Stomach (tissue), 9 donors: Measurements from ENCODE around the gene TRPC3. TPM values are rescaled to one million over a fixed set of nuclear protein-coding genes. Genes with fewer than 3 reads are reported as not detected.

ENCODE experiments used
- DNase-seq, 2 donors: peaks; one replicate each; pipeline versions ENCODE4 v3.0.0 to v3.0.0-alpha.2; 2013 to 2019
- H3K27ac ChIP-seq, 5 donors: fragments of 200-600 bp in 4 of 5; sonication (generic) in 4 of 5; one replicate each; pipeline ENCODE4 v1.5.1; 2013 to 2019; ENCODE audit warnings: mild to moderate bottlenecking in 1 of 5, moderate library complexity in 1 of 5
- H3K27me3 ChIP-seq, 3 donors: fragments of 200-600 bp; sonication (generic); one replicate each; pipeline ENCODE4 v1.5.1; 2017 to 2019; ENCODE audit warnings: mixed run types in 1 of 3
- H3K36me3 ChIP-seq, 4 donors: fragments of 200-600 bp; sonication (generic); 1 replicate in 3 of 4; 2 replicates in 1 of 4; pipeline ENCODE4 v1.5.1; 2016 to 2019
- H3K4me1 ChIP-seq, 4 donors: fragments of 200-600 bp; sonication (generic); one replicate each; pipeline ENCODE4 v1.5.1; 2016 to 2019
- H3K4me3 ChIP-seq, 4 donors: fragments of 200-600 bp; sonication (generic) in 3 of 4; one replicate each; pipeline ENCODE4 v1.5.1; 2016 to 2019; ENCODE audit warnings: mild to moderate bottlenecking in 1 of 4
- H3K9me3 ChIP-seq, 4 donors: fragments of 200-600 bp; sonication (generic); one replicate each; pipeline ENCODE4 v1.5.1; 2016 to 2019
- EP300 ChIP-seq: sonication (generic); formaldehyde crosslinking; IDR thresholded peaks from one replicate; pipeline ENCODE4 v1.6.1; 2017; ENCODE audit warnings: antibody characterized with exemption
- POLR2A ChIP-seq, 4 donors: fragments of 450-650 bp; IDR thresholded peaks; one replicate each; pipeline ENCODE4 v1.6.1; 2016; ENCODE audit warnings: antibody characterized with exemption in 4 of 4, control low read depth in 2 of 4, mild to moderate bottlenecking in 1 of 4, moderate library complexity in 1 of 4
- POLR2AphosphoS5 ChIP-seq, 3 donors: sonication (generic); formaldehyde crosslinking; IDR thresholded peaks; one replicate each; pipeline ENCODE4 v1.6.1; 2016; ENCODE audit warnings: antibody characterized with exemption in 3 of 3
- WGBS, 5 donors: extraction: QIAGEN DNeasy Blood & Tissue Kit in 3 of 5; methylation state at CpG; one replicate each; pipeline versions ENCODE4 v1.1.5 to v1.1.7; 2013 to 2018; 5-methylcytosine and 5-hydroxymethylcytosine counted together
- intact Hi-C: fragments of 100-400 bp; cut with DNase I; formaldehyde crosslinking; loops from one replicate; pipeline ENCODE4 v1.15.1; 2023; ENCODE audit warnings: low total_unique reads
- polyA plus RNA-seq, 3 donors: library from polyadenylated mRNA; stranded (reverse); fragments of 200-250 nt; gene quantifications; one replicate each; pipeline ENCODE4 v1.2.3, GENCODE V29; 2013
- total RNA-seq, 5 donors: library from RNA; depleted of rRNA; stranded (reverse); fragments of >200 nt; gene quantifications; one replicate each; pipeline versions ENCODE4 v1.1.0 to v1.2.3, GENCODE V29; 2014 to 2016
- TF ChIP-seq, protein P1 (sequence below), 7 experiments: fragments of 450-650 bp in 4 of 7; fragments of 200-600 bp in 3 of 7; sonication (generic) in 3 of 7; IDR thresholded peaks; one replicate each; pipeline ENCODE4 v1.5.1; 2016 to 2019; ENCODE audit warnings: antibody characterized with exemption in 7 of 7, control low read depth in 2 of 7, mild to moderate bottlenecking in 1 of 7
- donor health status: healthy with polysubstance abuse.
- donor health status: Bipolar disorder and iron deficiency.
- donor health status: healthy.

TRPC3 gene
- total and polyA plus RNA-seq, 8 donors: 0.31 to 3.7 (median 0.70) TPM; not detected in 4

DNA sequence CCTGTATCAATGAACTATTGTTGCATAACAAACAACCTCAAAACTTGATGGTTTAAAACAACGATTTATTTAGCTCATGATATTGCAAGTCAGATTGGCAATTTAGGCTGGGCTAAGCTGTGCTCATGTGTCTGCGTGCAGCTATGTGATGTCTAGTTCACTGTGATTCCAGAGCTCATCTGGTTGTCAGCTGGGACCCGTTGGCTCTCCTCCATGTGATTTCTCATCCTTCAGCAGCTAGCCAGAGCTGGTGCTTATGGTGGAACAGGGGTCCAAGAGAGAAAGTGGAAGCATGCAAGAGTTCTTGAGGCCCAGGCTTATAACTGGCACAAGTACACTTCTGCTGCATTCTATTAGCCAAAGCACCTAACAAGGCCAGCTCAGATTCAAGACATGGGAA is 28.8 kb upstream of the TRPC3 start:
- TF ChIP-seq EP300: no peak
- no peak for TF ChIP-seq POLR2A (IDR thresholded peaks at IDR 0.05)
- no peak for TF ChIP-seq POLR2AphosphoS5 (IDR thresholded peaks at IDR 0.05)
- TF ChIP-seq, protein P1, sequence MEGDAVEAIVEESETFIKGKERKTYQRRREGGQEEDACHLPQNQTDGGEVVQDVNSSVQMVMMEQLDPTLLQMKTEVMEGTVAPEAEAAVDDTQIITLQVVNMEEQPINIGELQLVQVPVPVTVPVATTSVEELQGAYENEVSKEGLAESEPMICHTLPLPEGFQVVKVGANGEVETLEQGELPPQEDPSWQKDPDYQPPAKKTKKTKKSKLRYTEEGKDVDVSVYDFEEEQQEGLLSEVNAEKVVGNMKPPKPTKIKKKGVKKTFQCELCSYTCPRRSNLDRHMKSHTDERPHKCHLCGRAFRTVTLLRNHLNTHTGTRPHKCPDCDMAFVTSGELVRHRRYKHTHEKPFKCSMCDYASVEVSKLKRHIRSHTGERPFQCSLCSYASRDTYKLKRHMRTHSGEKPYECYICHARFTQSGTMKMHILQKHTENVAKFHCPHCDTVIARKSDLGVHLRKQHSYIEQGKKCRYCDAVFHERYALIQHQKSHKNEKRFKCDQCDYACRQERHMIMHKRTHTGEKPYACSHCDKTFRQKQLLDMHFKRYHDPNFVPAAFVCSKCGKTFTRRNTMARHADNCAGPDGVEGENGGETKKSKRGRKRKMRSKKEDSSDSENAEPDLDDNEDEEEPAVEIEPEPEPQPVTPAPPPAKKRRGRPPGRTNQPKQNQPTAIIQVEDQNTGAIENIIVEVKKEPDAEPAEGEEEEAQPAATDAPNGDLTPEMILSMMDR (IDR thresholded peaks at IDR 0.05): no peak
- Histone ChIP-seq H3K4me1 (no peaks in the 10 kb centered on the region), H3K4me3 (no peak overlapping the region), H3K27me3 (no peaks in the 10 kb centered on the region), H3K36me3 (no peaks in the 10 kb centered on the region), H3K27ac (no peak overlapping the region), H3K9me3 (no peaks in the 10 kb centered on the region)
- WGBS, 5 donors: 53 to 75% (median 70%) methylated on average over 3 of the region's 3 CpGs
- peak in 1 of 2 donors; percentile 39 for DNase-seq
- intact Hi-C loops: no loop called here

DNA sequence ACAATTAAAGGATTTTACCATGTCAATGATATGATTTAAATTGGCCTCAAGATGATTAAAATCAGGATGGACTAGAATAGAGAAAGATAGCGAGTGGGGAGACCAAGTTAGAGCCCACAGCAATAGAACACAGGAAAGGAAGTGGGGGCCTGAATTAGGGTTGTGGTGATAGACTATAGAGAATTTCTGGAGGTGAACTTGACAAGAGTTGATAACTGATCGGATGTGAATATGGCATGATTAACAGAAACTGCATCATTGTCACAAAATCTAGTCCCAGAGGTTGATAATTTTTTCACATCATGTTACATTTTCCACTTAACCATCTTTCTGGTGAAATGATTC is 26.3 kb upstream of the TRPC3 start:
- DNase-seq: no peak
- intact Hi-C loops: no loop called here
- H3K27ac ChIP-seq: no peak overlapping the region
- H3K4me1 ChIP-seq: no peaks in the 10 kb centered on the region
- no peaks in the 10 kb centered on the region for H3K27me3 ChIP-seq
- 75 to 88% (median 84%) methylated on average over 2 of the region's 2 CpGs for WGBS, 5 donors
- no peaks in the 10 kb centered on the region for H3K9me3 ChIP-seq
- TF ChIP-seq POLR2A (IDR thresholded peaks at IDR 0.05) (no peak), POLR2AphosphoS5 (IDR thresholded peaks at IDR 0.05) (no peak), EP300 (no peak)
- TF ChIP-seq, protein P1 (IDR thresholded peaks at IDR 0.05): no peak
- no peak overlapping the region for H3K4me3 ChIP-seq
- no peaks in the 10 kb centered on the region for H3K36me3 ChIP-seq

DNA sequence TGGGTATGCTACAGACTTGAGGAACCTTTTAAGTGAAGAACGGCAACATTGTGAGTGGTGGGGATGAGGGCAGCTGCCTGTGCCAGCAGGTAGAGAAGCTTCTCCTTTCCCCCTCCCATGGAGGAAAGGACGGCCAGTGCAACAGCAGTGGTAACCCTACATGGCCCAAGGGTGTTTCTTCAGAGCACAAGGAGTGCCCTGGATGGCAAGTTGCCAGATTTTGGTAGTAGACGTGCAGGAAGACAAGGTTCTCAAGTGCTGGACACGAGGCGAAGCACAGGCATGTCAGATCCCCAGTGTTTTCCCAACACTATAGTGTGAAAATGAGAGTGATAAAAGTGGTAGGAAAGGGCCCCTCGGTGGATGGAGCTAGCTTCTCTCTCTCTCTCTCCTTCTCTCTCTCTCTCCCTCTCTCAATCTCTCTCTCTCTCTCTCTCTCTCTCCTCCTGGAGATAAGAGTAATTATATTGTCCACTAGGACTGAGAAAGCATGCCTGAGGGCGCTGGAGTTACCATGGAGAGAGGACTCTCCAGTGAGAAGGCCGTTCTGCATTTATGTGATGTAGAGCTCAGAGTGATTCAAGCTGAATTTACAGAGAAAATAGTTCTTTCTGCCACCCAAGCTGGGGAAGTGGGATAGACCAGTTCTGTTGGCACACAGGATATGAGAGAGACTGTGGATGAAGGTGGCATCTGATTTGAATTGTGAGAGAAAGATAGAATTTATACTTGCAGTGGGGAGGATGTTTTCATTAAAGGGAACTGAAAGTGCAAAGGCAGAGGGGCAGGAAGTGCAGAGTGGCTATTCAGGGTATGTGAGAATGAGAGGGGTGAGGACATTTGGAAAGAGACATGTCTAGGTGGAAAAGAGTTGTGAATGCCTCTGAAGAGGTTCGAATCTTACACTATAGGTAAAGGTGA is 25.7 kb upstream of the TRPC3 start:
- Histone ChIP-seq H3K36me3 (no peaks in the 10 kb centered on the region), H3K4me1 (no peaks in the 10 kb centered on the region), H3K27ac (no peak overlapping the region), H3K4me3 (no peak overlapping the region), H3K9me3 (no peaks in the 10 kb centered on the region), H3K27me3 (no peaks in the 10 kb centered on the region)
- intact Hi-C loops: no loop called here
- TF ChIP-seq POLR2AphosphoS5 (IDR thresholded peaks at IDR 0.05) (no peak), POLR2A (IDR thresholded peaks at IDR 0.05) (no peak), EP300 (no peak)
- TF ChIP-seq, protein P1 (IDR thresholded peaks at IDR 0.05): no peak
- DNase-seq: peak in 1 of 2 donors; percentile 7
- 50 to 64% (median 51%) methylated on average over 9 of the region's 9 CpGs for WGBS, 5 donors

DNA sequence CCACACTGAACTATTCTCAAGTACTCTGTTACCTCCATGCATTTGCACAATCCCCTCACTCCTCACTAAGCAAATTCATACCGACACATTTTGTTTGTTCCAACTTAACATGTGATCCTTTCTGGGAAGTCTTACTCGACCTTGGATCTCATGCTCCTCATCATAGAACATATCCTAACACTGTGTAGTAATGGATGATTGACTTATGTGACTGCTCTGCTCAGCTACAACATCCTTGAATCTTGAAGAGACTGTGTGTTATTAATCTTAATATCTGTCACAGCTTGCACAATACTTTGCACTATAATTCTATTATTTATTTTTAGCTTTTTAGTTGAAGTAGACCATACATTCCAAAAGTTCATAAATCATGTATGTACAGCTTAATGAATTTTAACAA is 23.9 kb upstream of the TRPC3 start:
- no peak overlapping the region for H3K4me3 ChIP-seq
- peaks cover 0 to 5% (median 0%) of the 10 kb centered on the region in 3 donors for H3K27me3 ChIP-seq
- DNase-seq: no peak
- TF ChIP-seq EP300: no peak
- TF ChIP-seq, protein P1 (IDR thresholded peaks at IDR 0.05): no peak
- TF ChIP-seq POLR2A (IDR thresholded peaks at IDR 0.05): no peak
- no peak for TF ChIP-seq POLR2AphosphoS5 (IDR thresholded peaks at IDR 0.05)
- H3K27ac ChIP-seq: no peak overlapping the region
- H3K4me1 ChIP-seq: no peaks in the 10 kb centered on the region
- WGBS, 5 donors: 44 to 65% (median 51%) methylated on average over 2 of the region's 2 CpGs
- H3K9me3 ChIP-seq: no peaks in the 10 kb centered on the region
- no peaks in the 10 kb centered on the region for H3K36me3 ChIP-seq
- intact Hi-C loops: no loop called here
